ENCODE measurements around the gene ENO2.
A peak's percentile ranks its signal among the peaks of the same experiment; 100 is the strongest.

ENO2 gene

GRCh38 chr12:6952121-6952862 is 37.9 kb downstream of the ENO2 start:
- DNase-seq = no peak

GRCh38 chr12:6952863-6953441 is 38.6 kb downstream of the ENO2 start:
- DNase-seq = no peak

GRCh38 chr12:6953442-6954315 is 39.3 kb downstream of the ENO2 start:
- DNase-seq = no peak

- DNase-seq = no peak
These were observed 40.1 kb downstream of the ENO2 start for GRCh38 chr12:6954316-6955107.

- DNase-seq = no peak
These were observed 41.0 kb downstream of the ENO2 start for GRCh38 chr12:6955108-6956020.

GRCh38 chr12:6956021-6956727 is 41.8 kb downstream of the ENO2 start:
- no peak for DNase-seq

GRCh38 chr12:6957151-6957701 is 42.8 kb downstream of the ENO2 start:
- no peak for DNase-seq

- DNase-seq = no peak
These were observed 43.6 kb downstream of the ENO2 start for GRCh38 chr12:6957741-6958608.

- DNase-seq = no peak
These were observed 44.3 kb downstream of the ENO2 start for GRCh38 chr12:6958609-6959057.

- no peak for DNase-seq
These were observed 44.9 kb downstream of the ENO2 start for GRCh38 chr12:6959058-6959804.

- no peak for DNase-seq
These were observed 45.6 kb downstream of the ENO2 start for GRCh38 chr12:6959805-6960592.

GRCh38 chr12:6960593-6961277 is 46.4 kb downstream of the ENO2 start:
- no peak for DNase-seq

GRCh38 chr12:6961278-6961694 is 46.9 kb downstream of the ENO2 start:
- peak; percentile 54 for DNase-seq

- DNase-seq = peak; percentile 93
These were observed 47.4 kb downstream of the ENO2 start for GRCh38 chr12:6961695-6962284.

GRCh38 chr12:6962285-6963015 is 48.1 kb downstream of the ENO2 start:
- DNase-seq = peak; percentile 93

GRCh38 chr12:6963016-6963731 is 48.8 kb downstream of the ENO2 start:
- DNase-seq = peak; percentile 95
